Mucosa of rectum (tissue), 2 donors: ENCODE results near the gene UPK3BL2.
"Not testable (repeated sequence)": the region's sequence is repeated elsewhere in the genome, so short reads cannot be mapped to it uniquely, and the experiment has no call there.

Experiments
- H3K27ac ChIP-seq, 2 donors: one replicate each; pipeline ENCODE4 v1.7.0; 2013; ENCODE audit warnings: inconsistent platforms in 2 of 2, low read depth in 2 of 2, low read length in 2 of 2
- H3K27me3 ChIP-seq, 2 donors: one replicate each; pipeline ENCODE4 v1.7.0; 2013; ENCODE audit warnings: low read length in 2 of 2; ENCODE audit not compliant: control insufficient read depth in 2 of 2, insufficient read depth in 2 of 2
- H3K36me3 ChIP-seq, 2 donors: one replicate each; pipeline ENCODE4 v1.7.0; 2013; ENCODE audit warnings: low read length in 2 of 2; ENCODE audit not compliant: control insufficient read depth in 2 of 2, insufficient read depth in 2 of 2
- H3K4me1 ChIP-seq, 2 donors: one replicate each; pipeline ENCODE4 v1.7.0; 2013; ENCODE audit warnings: low read length in 2 of 2, mild to moderate bottlenecking in 1 of 2; ENCODE audit not compliant: control insufficient read depth in 2 of 2, insufficient read depth in 2 of 2
- H3K4me3 ChIP-seq, 2 donors: one replicate each; pipeline ENCODE4 v1.7.0; 2013; ENCODE audit warnings: low read length in 2 of 2
- H3K9ac ChIP-seq, 2 donors: one replicate each; pipeline ENCODE4 v1.7.0; 2013; ENCODE audit warnings: low read length in 2 of 2, low read depth in 1 of 2, mild to moderate bottlenecking in 1 of 2
- H3K9me3 ChIP-seq, 2 donors: one replicate each; pipeline ENCODE4 v1.7.0; 2013; ENCODE audit warnings: low read length in 2 of 2; ENCODE audit not compliant: control insufficient read depth in 2 of 2
- donor health status: healthy.
- donor health status: Normal muscosa, but diverticular disease.

UPK3BL2 gene

GRCh38 chr7:102494473-102495149 is 48.9 kb downstream of the UPK3BL2 start:
- not testable (repeated sequence) for H3K9ac ChIP-seq, H3K27ac ChIP-seq, H3K4me1 ChIP-seq, H3K4me3 ChIP-seq, H3K27me3 ChIP-seq, H3K9me3 ChIP-seq, H3K36me3 ChIP-seq

GRCh38 chr7:102494026-102494425 is 49.5 kb downstream of the UPK3BL2 start:
- not testable (repeated sequence) for H3K27ac ChIP-seq

GRCh38 chr7:102493220-102493935 is 50.1 kb downstream of the UPK3BL2 start:
- H3K9me3 ChIP-seq, H3K27ac ChIP-seq, H3K4me3 ChIP-seq, H3K36me3 ChIP-seq, H3K4me1 ChIP-seq, H3K9ac ChIP-seq, H3K27me3 ChIP-seq: not testable (repeated sequence)

More at GRCh38 chr7:102494026-102494425, 49.5 kb downstream of the UPK3BL2 start:
- H3K9me3 ChIP-seq, H3K4me3 ChIP-seq, H3K36me3 ChIP-seq, H3K27me3 ChIP-seq, H3K9ac ChIP-seq, H3K4me1 ChIP-seq: not testable (repeated sequence)

- not testable (repeated sequence) for H3K9ac ChIP-seq, H3K9me3 ChIP-seq, H3K27ac ChIP-seq, H3K4me3 ChIP-seq, H3K4me1 ChIP-seq, H3K36me3 ChIP-seq, H3K27me3 ChIP-seq
Measured at GRCh38 chr7:102490529-102491075, 52.9 kb downstream of the UPK3BL2 start.
